ENCODE results near the gene C6orf15.

Gene C6orf15

DNA sequence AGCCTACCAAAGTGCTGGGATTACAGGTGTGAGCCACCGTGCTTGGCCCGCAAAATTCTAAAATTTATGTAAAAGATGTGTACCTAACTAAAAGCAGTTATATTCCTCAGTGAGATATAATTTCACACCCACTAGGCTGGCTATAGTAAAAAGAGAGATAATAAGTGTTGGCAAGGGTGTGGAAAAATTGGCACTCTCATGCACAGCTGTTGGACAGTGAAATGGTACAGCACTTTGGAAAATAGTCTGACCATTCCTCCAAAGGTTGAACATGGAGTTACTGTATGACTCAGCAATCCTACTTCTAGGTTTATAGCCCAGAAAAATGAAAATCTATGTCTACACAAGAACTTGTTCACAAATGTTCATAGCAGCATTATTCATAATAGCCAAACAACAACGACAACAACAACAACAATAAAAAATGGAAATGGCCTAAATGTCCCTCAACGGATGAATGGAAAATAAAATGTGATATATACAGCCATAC lies 13.9 kb downstream of the C6orf15 start:
- TF ChIP-seq, protein P1, sequence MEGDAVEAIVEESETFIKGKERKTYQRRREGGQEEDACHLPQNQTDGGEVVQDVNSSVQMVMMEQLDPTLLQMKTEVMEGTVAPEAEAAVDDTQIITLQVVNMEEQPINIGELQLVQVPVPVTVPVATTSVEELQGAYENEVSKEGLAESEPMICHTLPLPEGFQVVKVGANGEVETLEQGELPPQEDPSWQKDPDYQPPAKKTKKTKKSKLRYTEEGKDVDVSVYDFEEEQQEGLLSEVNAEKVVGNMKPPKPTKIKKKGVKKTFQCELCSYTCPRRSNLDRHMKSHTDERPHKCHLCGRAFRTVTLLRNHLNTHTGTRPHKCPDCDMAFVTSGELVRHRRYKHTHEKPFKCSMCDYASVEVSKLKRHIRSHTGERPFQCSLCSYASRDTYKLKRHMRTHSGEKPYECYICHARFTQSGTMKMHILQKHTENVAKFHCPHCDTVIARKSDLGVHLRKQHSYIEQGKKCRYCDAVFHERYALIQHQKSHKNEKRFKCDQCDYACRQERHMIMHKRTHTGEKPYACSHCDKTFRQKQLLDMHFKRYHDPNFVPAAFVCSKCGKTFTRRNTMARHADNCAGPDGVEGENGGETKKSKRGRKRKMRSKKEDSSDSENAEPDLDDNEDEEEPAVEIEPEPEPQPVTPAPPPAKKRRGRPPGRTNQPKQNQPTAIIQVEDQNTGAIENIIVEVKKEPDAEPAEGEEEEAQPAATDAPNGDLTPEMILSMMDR (conservative IDR thresholded peaks at IDR 0.05; ENCODE audit: low read depth) = no peak
- no peak for DNase-seq (ENCODE audit: low spot score)
- H3K27ac ChIP-seq = no peak overlapping the region
- CTCF ChIA-PET = no interaction called here
- POLR2A ChIA-PET (ENCODE audit: low non-redundant PET) = no interaction called here

DNA sequence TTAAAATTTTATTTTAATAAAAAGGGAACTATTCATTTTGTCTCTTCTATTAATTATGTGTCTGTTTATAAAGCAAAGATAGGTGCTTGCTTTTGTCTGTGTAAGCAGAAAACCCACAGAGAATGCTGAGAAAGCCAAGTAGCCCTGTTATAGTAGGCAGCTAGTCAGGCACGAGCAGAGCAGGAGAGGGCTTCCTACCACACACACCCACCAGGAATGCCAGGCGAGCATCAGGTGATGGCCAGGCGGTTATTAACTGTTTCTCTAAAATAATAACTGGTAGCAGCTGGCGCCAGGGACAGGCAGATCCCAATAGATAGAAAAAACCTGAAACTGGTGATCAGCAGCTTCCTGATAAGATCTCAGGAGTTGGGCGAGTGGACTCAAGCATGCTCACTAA lies 15.7 kb downstream of the C6orf15 start:
- TF ChIP-seq, protein P1 (conservative IDR thresholded peaks at IDR 0.05; ENCODE audit: low read depth) = no peak
- CTCF ChIA-PET = interaction anchor here (0.7 kb wide), 1 partner anchor 375 kb away, joined by 4 read pairs; no protein-coding TSS in a partner anchor
- no peak overlapping the region for H3K27ac ChIP-seq
- DNase-seq (ENCODE audit: low spot score) = no peak
- POLR2A ChIA-PET (ENCODE audit: low non-redundant PET) = no interaction called here

DNA sequence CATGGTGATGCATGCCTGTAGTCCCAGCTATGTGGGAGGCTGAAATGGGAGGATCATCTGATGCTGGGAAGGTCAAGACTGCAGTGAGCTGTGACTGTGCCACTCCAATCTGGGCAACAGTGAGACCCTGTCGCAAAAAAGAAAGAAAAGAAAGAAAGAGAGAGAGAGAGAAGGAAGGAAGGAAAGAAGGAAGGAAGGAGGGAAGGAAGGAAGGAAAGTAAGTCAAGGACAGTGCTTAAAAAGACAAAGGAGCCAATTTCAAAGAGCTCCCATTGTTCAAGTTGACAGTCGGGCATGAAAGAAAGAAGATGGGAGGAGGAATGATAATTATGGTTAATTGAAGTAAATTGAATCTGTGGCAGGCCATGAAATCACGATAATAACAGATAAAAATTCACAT lies 16.2 kb downstream of the C6orf15 start:
- TF ChIP-seq, protein P1 (conservative IDR thresholded peaks at IDR 0.05; ENCODE audit: low read depth) = no peak
- DNase-seq (ENCODE audit: low spot score) = no peak
- ChIA-PET POLR2A (ENCODE audit: low non-redundant PET) (no interaction called here), CTCF (interaction anchor here (0.7 to 1.0 kb wide), 2 partner anchors 182 to 374 kb away, joined by 4 read pairs; partner anchors contain the start of gene VARS2)
- no peak overlapping the region for H3K27ac ChIP-seq

DNA sequence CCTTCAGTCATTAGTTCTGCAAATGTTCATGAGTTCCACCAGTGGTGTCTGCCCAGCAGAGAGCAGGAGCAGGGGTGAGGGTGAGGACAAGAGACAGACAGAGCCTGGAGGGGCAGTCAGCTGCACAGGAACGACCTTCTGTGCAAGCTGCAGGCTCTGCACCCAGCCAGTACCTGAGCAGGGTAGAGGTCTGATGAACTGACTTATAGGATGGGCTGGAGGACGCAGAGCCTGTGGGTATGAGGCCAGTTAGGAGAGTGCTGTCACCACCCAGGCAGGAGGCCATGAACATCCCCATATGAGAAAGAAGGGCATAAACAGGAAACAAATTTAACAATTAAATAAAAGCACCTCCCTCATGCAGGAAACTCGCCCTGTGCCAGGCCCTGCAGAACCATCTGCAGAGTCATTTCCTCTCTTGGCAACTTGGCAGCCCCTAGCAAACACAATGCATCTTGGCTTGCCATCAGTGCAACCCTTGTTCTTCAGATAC lies 17.9 kb downstream of the C6orf15 start:
- TF ChIP-seq, protein P1 (conservative IDR thresholded peaks at IDR 0.05; ENCODE audit: low read depth) = no peak
- no peak for DNase-seq (ENCODE audit: low spot score)
- CTCF ChIA-PET = interaction anchor here (0.9 kb wide), 1 partner anchor 179 kb away, joined by 3 read pairs; no protein-coding TSS in a partner anchor
- H3K27ac ChIP-seq = peak overlapping the region; percentile 82
- POLR2A ChIA-PET (ENCODE audit: low non-redundant PET) = no interaction called here

DNA sequence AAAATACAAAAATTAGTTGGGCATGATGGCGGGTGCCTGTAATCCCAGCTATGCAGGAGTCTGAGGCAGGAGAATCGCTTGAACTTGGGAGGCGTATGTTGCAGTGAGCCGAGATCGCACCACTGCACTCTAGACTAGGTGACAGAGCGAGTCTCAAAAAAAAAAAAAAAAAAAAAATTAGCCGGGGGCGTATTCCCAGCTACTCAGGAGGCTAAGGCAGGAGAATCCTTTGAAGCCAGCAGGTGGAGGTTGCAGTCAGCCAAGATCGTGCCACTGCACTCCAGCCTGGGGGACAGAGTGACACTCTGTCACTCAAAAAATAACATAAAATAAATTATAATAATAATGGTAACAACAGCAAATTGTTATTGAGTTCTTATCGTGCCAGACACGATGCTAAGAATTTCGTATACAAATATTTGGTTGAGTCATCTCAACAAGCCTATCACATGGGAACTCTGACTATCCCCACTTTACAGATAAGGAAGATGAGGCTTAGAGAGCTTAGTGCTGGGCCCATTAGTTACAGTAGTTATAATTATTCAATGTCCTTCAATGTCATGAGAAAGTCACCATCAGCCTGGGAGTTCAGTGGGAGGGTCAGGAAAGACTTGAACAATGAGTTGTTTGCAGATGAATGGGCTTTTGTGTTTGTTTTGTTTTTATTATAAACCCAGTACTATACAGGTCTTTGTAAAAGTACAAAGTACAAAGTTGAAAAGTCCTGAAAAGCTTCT lies 19.4 kb downstream of the C6orf15 start:
- H3K27ac ChIP-seq = no peak overlapping the region
- DNase-seq (ENCODE audit: low spot score) = no peak
- ChIA-PET POLR2A (ENCODE audit: low non-redundant PET) (no interaction called here), CTCF (interaction anchor here (0.9 to 1.0 kb wide), 2 partner anchors 13 to 362 kb away, joined by 3 read pairs; no protein-coding TSS in a partner anchor)
- TF ChIP-seq, protein P1 (conservative IDR thresholded peaks at IDR 0.05; ENCODE audit: low read depth) = no peak

DNA sequence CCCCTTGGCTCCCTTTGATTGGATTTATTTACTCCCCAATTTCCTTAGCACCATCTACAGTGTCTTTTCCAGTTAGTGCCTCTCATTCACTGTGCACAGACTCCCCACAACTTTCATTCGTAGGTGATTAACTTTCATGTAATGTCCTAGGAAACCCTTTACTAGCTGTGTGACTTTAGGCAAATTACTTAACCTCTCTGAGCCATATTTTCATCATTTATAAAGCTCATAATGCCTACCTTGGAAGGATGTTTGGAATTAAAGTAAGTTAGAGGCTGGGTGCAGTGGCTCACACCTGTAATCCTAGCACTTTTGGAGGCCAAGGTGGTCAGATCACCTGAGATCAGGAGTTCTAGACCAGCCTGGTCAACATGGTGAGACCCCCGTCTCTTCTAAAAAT lies 20.1 kb downstream of the C6orf15 start:
- H3K27ac ChIP-seq = no peak overlapping the region
- POLR2A ChIA-PET (ENCODE audit: low non-redundant PET) = no interaction called here
- TF ChIP-seq, protein P1 (conservative IDR thresholded peaks at IDR 0.05; ENCODE audit: low read depth) = no peak
- CTCF ChIA-PET = interaction anchor here (0.6 to 1.2 kb wide), 2 partner anchors 27 to 178 kb away, joined by 3 read pairs; partner anchors contain the start of gene VARS2
- DNase-seq (ENCODE audit: low spot score) = no peak

All from RWPE1 (cell line).